ENCODE data around the gene NLRC3.
"Not testable (repeated sequence)": the region's sequence is repeated elsewhere in the genome, so short reads cannot be mapped to it uniquely, and the experiment has no call there.

NLRC3 gene

GRCh38 chr16:3577302-3577752 is at the start of gene NLRC3:
NLRC3 (minus strand) TSS chr16:3577403; CDS start chr16:3565036, 12,367 bp downstream.
- DNase-seq, result peak; percentile 48 to 54

- peak in 1 of 2 donors; percentile 44 for DNase-seq
Observed at GRCh38 chr16:3625911-3626732, 48.9 kb upstream of the NLRC3 start.

GRCh38 chr16:3625331-3625730 is 48.1 kb upstream of the NLRC3 start:
- no peak for DNase-seq

GRCh38 chr16:3623642-3624041 is 46.4 kb upstream of the NLRC3 start:
- DNase-seq, result no peak

GRCh38 chr16:3618769-3619141 is 41.6 kb upstream of the NLRC3 start:
- DNase-seq, result peak in 1 of 2 donors; percentile 20

- no peak for DNase-seq
Observed at GRCh38 chr16:3612510-3613466, 35.6 kb upstream of the NLRC3 start.

- DNase-seq, result peak; percentile 92 to 93
Observed at GRCh38 chr16:3611146-3611975, 34.2 kb upstream of the NLRC3 start, which contains the start of gene SLX4. SLX4 (minus strand) TSS chr16:3611606; CDS start chr16:3608964, 2,642 bp downstream.

- DNase-seq, result no peak
Observed at GRCh38 chr16:3610698-3611145, 33.5 kb upstream of the NLRC3 start.

GRCh38 chr16:3609895-3610697 is 32.9 kb upstream of the NLRC3 start:
- DNase-seq, result no peak

- DNase-seq, result not testable (repeated sequence)
Observed at GRCh38 chr16:3608976-3609375, 31.8 kb upstream of the NLRC3 start.

- DNase-seq, result no peak
Observed at GRCh38 chr16:3608069-3608468, 30.9 kb upstream of the NLRC3 start.

GRCh38 chr16:3607634-3608033 is 30.4 kb upstream of the NLRC3 start:
- no peak for DNase-seq

GRCh38 chr16:3607161-3607560 is 30.0 kb upstream of the NLRC3 start:
- DNase-seq, result no peak

GRCh38 chr16:3606441-3606840 is 29.2 kb upstream of the NLRC3 start:
- no peak for DNase-seq

GRCh38 chr16:3602320-3602653 is 25.1 kb upstream of the NLRC3 start:
- DNase-seq, result no peak

- no peak for DNase-seq
Observed at GRCh38 chr16:3601614-3602319, 24.6 kb upstream of the NLRC3 start.

GRCh38 chr16:3599922-3600321 is 22.7 kb upstream of the NLRC3 start:
- DNase-seq, result no peak

GRCh38 chr16:3599121-3599520 is 21.9 kb upstream of the NLRC3 start:
- DNase-seq, result no peak

GRCh38 chr16:3598236-3598635 is 21.0 kb upstream of the NLRC3 start:
- no peak for DNase-seq

- DNase-seq, result no peak
Observed at GRCh38 chr16:3597676-3598075, 20.5 kb upstream of the NLRC3 start.

GRCh38 chr16:3597226-3597625 is 20.0 kb upstream of the NLRC3 start:
- DNase-seq, result no peak
